Glomerular visceral epithelial cell (primary cell): ENCODE results near the gene ZNF548.
"Not testable (repeated sequence)": the region's sequence is repeated elsewhere in the genome, so short reads cannot be mapped to it uniquely, and the experiment has no call there.

ENCODE experiments used
- DNase-seq: peaks from one replicate; pipeline ENCODE4 v3.0.0-alpha.2; 2016; ENCODE audit errors: extremely low spot score

The ZNF548 gene

DNA sequence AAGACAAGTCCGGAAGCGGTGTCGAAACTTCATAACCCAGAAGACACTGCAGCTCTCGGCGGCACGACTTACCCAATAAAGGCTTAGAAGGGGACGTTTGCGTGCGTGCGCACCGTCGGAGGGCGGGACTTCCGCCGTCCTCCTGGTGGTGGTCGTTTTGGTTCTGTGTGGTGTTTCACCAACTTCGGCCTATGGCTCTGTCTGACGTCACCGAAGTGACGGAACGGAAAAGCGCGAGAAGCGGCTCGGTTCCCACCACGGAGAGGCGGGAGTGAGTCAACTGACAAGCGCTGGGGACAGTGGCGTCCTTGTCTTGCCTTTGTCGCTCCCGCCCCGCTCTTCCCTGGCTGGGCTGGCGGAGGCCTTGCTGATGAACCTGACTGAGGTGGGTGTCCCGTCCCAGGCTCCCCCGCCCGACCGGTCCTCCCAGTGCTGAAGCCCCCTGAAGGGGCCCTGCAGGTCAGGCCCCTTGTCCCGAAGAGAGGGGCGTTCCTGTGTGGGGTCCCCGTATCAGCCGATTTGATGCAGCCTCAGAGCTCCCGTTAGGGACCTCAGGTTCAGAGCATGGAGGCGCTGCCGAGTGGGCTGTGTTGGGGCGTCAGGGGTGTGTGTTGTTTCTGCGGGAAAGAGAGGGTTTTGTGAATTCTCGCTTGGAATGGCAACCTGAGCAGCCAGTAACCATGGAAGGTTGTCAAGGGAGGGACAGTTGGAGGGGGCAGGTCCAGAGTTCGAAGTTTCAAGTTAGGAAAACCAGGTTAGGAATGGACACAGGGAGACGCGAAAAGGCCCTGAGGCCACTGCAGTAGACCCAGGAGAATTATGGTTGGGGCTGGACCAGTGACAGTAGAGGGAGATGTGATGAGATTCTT lies at the start of gene ZNF548:
Gene ZNF548 (plus strand): TSS at position 125 of the 869 bp plus-strand sequence. CDS start 246 bp downstream, at position 371.
- DNase-seq = peak; percentile 97

DNA sequence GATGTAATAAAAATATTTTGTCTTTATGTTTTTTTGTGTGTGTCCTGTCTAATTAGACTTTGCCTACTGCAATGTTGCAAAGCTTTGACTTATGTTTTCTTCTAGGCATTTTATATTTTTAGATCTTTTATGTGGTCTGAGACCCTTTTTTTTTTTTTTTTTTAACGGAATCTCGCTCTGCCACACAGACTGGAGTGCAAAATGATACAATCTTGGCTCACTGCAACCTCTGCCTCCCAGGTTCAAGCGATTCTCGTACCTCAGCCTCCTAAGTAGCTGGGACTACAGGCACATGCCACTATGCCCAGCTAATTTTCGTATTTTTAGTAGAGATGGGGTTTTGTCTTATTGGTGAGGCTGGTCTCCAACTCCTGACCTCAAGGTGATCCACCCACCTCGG lies 47.1 kb upstream of the ZNF548 start:
- no peak for DNase-seq

DNA sequence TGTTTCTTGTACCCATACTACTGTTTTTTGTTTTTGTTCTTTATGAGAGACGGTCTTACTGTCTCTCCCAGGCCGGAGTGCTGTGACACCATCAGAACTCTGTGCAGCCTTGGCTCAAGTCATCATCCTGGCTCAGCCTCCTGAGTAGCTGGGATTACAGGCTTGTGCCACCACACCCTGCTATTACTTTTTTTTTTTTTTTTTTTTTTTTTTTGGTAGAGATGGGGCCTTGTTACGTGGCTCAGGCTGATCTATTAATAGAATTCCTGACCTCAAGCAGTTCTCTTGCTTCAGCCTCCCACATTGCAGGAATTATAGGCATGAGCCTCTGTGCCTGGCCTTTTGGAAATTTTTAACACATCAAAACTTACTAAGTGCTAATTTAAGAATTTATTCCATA lies 41.5 kb upstream of the ZNF548 start:
- no peak for DNase-seq

DNA sequence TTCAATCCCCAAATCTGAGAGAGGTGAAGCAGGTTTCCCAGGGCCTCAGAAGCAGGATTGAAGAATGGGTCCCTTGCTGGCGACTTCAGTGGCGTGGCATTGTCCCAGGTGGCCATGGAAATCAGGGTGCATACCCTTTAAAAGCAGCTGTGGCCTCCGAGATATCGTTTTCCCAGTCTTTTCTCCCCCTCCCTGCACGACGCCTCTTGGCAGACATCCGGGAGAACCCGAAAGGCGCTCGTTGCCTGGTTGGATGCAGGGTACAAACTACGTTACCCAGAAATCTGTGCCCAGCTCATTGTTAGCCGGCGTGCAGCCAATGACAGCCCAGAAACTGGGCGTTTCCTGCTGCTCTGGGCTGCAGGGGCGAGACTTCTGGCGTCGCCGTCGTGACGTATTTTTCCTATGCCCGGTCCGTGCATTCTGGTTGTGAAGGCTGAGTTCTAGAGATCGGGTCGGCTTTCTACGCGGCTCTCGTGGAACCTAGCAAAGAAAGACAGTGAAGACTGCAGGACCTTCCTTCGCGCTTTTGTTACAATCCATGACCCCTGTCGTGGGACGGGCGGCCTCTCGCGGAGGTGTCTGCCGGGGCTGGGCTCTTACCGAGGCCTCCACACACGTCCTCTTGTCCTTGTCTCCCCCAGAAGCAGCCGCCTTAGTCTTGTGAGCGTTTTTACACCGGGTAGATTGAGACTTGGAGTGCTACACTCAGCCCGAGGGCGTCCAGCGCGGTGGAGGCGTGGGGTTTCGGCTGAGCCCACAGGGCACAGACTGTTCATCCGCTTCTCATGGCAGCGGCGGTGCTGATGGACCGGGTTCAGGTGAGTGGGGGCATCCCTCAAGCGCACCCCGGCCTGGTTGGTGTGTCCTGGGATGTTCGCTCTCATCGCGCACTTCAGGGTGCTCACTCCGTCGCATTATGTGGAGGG lies 38.5 kb upstream of the ZNF548 start, which contains the start of gene ZNF304:
Gene ZNF304 (plus strand): TSS at position 395 of the 929 bp plus-strand sequence. CDS start 394 bp downstream, at position 789.
- DNase-seq = peak; percentile 92

DNA sequence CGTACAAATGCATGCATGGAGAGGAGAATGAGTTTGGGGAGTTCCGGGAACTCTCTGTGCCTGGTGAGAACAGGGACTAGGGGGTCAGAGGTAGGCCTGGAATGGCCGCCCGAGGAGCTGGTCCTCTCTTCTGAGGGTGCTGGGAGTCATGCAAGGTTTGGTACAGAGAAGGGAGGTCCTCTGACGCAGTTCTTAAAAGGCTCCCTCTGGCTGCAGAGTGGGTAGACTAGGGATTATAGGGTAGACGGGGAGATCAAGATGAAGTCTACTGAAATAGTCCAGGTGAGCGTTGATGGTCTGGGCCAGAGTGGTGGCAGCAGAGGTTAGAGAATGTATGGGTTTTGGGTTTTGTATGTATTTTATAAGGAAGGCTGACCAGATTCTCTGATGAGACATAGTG lies 37.8 kb upstream of the ZNF548 start:
- no peak for DNase-seq

DNA sequence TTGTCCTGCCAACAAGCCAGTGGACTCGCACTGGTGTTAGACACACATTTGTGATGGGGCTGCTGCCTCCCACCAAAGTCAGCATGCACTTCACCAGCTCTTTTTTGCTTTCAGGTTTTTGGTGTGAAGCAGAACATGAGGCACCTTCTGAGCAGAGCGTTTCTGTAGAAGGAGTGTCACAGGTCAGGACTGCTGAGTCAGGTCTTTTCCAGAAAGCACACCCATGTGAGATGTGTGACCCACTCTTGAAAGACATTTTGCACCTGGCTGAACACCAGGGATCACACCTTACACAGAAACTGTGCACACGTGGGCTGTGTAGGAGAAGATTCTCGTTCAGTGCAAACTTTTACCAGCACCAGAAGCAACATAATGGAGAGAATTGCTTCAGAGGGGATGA lies 33.7 kb upstream of the ZNF548 start:
- DNase-seq = no peak

DNA sequence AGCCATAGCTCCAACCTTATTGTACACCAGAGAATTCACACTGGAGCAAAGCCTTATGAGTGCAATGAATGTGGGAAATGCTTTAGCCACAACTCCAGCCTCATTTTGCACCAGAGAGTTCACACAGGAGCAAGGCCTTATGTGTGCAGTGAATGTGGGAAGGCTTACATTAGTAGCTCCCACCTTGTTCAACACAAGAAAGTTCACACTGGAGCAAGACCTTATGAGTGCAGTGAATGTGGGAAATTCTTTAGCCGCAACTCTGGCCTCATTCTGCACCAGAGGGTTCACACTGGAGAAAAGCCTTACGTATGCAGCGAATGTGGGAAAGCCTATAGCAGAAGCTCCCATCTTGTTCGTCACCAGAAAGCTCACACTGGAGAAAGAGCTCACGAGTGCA lies 32.2 kb upstream of the ZNF548 start:
- no peak for DNase-seq

DNA sequence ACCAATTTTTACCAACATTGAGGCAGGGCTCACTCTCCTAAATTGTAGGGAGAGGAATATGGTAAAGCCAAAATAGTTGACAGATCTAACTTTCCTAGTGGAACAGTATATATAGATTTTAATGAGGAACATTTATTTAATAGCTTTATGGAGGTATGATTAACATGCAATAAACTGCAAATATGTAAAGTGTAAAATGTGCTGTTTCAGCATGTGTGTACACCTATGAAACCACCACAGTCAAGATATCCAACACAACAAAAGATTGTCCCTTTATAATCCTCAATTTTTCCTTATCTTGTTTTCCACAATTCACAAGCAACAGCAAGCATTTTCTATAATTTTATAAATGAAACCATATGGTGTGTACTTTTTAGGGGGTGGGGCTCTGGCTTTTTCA lies 30.4 kb upstream of the ZNF548 start:
- DNase-seq = no peak

DNA sequence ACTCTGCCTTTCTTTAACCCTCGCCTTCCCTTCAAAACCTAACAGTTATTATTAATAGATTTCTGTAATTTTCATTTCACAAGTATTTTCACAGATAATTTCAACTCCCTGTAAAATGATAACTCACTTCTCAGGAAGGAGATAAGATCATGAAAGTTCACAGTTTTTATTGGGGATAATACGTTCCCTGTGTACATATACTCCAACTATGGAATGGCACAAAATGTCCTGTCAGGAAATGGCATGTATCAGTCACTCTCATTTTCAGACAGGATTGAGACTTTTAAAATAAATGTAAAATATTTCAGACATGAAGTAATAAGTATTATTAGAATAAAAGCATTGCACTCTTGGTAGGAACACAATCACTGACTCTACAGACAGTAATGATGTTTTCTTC lies 27.2 kb upstream of the ZNF548 start:
- DNase-seq = no peak

DNA sequence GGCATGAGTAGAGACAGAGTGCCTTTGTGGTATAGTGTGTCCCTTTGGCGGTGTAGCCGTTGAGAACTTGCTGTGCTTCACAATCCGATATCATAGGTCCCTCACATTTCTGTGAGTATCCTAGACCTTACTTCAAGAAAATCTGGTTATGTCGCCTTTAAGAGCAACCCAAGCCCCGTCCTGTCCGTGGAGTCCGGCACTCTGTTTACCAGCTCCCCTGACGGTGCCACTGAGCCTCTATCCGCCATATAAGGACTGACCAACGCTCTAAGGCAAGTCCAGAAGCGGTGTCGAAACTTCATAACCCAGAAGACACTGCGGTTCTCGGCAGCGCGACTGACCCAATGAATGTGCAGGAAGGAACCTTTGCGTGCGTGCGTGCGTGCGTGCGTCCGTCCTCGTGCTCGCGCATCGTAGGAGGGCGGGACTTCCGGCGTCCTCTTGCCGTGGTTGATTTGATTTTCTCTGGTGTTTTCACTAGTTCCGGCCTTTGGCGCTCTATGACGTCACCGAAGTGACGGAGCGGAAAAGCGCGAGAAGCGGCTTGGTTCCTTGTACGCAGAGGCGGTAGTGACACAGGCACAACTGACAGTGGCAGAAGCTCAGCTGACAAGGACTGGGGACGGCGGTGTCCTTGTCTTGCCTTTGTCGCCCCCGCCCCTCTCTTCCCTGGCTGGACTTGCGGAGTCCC lies 26.5 kb upstream of the ZNF548 start, which contains the start of the genes TRAPPC2B and ZNF547:
Gene TRAPPC2B (plus strand): TSS at position 555 of the 691 bp plus-strand sequence. CDS start 1,283 bp downstream, outside the sequence.
Gene ZNF547 (plus strand): TSS at position 555 of the 691 bp plus-strand sequence. CDS start 5,005 bp downstream, outside the sequence.
- DNase-seq = peak; percentile 99

DNA sequence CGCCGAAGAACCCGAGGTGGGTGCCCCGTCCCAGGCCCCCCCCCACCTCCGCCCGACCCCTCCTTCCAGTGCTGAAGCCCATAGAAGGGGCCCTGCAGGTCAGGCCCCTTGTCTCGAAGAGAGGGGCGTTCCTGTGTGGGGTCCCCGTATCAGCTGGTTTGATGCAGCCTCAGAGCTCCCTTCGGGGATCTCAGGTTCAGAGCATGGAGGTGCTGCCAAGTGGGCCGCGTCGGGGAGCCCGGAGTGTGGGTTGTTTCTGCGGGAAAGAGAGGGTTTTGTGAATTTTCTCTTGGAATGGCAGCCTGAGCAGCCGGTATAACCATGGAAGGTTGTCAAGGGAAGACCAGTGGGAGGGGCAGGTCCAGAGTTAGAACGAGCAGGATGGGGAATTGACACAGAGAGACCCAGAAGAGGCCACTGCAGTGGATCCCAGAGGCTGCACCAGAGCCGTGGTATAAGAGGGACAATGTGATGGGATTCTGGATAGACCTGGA lies 25.9 kb upstream of the ZNF548 start:
- peak; percentile 8 for DNase-seq

DNA sequence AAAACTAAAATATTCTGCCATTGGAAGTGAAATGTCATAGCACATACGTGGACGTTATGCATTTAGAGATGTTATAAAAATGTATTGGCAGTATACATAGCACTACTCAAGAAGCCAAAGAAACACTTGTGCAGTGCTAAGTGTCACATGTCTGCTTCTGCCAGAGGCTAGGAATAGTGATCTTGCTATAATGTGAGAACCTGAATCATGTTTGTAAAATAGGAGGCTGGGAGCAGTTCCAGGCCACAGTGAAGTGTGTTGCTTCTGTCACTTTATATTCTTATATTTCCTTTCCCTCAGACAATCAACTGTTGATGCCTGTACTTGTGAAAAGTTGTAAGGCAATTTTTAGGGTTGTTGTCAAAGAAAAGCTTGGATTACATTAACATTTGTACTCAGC lies 22.9 kb upstream of the ZNF548 start:
- DNase-seq = no peak

DNA sequence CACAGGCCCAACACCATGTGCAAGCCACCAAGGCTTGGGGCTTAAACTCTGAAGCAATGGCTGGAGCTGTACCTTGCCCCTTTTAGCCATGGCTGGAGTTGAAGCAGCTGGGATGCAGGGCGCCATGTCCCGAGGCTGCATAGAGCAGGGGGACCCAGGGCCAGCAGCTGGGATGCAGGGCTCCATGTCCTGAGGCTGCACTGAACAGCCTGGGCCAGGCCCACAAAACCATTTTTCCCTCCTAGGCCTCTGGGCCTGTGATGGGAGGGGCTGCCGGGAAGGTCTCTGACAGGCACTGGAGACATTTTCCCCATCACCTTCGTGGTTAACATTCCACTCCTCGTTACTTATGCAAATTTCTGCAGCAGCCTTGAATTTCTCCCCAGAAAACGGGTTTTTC lies 15.5 kb upstream of the ZNF548 start:
- DNase-seq = no peak

DNA sequence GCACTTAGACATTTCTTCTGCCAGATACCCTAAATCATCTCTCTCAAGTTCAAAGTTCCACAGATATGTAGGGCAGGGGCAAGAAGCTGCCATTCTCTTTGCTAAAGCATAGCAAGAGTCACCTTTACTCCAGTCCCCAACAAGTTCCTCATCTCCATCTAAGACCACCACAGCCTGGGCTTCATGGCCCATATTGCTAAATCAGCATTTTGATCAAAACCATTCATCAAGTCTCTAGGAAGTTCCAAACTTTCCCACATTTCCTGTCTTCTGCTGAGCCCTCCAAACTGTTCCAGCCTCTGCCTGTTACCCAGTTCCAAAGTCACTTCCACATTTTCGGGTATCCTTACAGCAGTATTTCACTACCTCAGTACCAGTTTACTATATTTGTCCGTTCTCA lies 15.0 kb upstream of the ZNF548 start:
- not testable (repeated sequence) for DNase-seq

DNA sequence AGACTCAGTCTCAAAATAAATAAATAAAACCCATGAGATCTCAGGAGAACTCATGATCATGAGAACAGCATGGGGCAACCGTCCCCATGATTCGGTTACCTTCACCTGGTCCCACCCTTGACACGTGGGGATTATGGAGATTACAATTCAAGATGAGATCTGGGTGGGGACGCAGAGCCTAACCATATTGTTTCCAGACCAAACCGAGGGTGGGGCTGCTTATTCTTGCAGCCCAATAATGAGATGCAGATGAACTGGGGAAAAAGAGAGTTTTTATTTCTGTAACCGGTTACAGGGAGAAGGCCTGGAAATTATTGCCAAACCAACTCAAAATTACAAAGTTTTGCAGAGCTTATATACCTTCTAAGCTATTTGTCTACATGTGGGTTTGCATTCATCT lies 13.5 kb upstream of the ZNF548 start:
- no peak for DNase-seq

DNA sequence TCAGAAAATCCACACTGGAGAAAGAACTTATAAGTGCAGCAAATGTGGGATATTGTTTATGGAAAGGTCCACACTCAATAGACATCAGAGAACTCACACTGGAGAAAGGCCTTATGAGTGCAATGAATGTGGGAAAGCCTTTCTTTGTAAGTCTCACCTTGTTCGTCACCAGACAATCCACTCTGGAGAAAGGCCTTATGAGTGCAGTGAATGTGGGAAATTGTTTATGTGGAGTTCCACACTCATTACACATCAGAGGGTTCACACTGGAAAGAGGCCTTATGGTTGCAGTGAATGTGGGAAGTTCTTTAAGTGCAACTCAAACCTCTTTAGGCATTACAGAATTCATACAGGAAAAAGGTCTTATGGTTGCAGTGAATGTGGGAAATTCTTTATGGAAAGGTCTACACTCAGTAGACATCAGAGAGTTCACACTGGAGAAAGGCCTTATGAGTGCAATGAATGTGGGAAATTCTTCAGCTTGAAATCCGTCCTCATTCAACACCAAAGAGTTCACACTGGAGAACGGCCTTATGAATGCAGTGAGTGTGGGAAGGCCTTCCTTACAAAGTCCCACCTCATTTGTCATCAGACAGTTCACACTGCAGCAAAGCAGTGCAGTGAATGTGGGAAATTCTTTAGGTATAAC lies 12.0 kb upstream of the ZNF548 start:
- DNase-seq = no peak

DNA sequence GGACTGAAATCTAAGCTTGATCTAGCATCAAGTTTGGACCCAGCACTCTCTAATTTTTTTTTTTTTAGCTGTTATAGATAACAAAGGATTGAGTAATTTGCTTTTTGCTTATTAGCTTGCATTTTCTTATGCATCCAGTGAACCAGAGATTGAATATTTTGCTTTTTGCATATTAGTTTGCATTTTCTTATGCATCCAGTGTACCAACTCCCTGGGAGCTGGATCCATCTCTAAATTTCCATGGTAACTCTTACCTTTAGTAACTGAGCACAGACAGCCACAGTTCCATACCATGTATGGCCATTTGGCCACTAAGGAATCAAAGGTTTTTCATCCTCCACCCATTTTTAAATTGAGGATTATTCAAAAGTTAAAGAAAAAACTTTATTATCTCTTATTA lies 8.7 kb upstream of the ZNF548 start:
- no peak for DNase-seq

DNA sequence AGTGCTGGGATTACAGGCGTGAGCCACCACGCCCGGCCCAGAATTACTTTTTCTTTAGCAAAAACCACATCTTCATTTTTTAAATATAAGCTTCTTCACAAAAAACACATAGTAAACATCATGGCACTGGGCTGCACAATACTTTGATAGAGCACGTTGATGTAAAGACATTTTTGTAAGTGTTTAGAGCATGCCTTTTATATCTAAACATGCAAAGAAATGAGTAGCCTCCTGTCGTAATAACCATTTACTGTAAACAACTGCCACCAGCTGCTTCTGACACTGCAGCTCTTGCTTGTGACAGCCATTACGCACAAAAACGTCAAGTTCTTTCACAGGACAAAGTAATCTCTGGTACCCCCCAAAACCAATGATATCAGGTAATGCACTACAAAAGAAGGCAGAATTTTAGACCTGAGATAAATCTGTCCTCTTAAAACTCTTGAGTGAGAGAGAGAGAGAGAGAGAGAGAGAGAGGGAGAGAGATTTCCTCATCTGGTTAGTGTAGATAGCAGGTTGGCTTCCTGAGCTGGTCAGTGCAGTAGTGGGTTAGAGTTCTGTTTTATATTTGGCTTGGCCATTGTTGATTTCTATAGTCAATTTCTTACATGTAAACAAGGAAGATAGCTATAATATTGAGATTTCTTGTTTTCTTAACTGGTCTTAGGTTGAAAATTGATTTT lies 6.7 kb upstream of the ZNF548 start:
- DNase-seq = no peak

DNA sequence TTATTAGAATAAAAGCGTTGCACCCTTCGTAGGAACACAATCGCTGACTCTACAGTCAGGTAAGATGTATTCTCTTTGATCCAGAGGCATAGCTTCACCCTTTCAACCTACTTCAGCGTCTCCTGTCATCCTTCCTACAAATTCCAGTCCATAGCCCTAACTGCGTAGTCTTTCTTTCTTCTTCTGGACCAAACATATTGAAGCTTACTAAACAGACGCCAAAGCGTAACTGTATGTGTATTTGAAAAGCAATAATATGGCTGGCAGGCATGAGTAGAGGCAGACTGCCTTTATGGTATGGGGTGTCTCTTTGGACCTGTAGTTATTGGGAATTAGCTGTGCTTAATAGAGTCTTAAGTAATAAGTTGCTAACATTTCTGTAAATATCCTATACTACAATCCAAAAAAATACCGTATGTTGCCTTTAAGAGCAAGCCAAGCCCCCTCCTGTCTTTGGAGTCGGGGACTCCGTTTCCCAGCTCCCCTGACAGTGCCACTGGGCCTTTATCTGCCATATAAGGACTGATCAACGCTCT lies 392 bp upstream of the ZNF548 start:
- DNase-seq = no peak

DNA sequence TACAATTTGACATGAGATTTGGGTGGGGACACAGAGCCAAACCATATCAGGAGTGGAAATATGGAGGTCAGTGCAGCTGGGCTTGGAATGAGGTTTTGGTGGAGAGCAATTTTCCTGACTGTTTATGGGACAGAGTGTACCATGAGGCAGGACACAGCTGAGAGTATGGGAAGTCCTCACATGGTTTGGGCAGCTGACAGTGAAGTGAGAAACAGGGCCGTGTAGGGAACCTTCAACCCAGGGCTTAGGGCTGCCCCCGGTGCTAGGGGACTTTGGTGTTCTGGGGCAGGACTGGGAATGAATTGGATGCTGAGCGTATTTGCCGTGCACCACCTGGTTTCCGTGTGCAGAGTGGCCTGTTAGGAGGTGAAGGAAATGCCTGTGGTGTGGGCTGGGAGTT lies 6.1 kb downstream of the ZNF548 start:
- no peak for DNase-seq
